Urinary bladder (tissue), 4 donors: Measurements from ENCODE around the gene DENND4B. TPM values are rescaled to one million over a fixed set of nuclear protein-coding genes. Genes with fewer than 3 reads are reported as not detected.
"Not testable (repeated sequence)": the region's sequence is repeated elsewhere in the genome, so short reads cannot be mapped to it uniquely, and the experiment has no call there.

Experiments used
- DNase-seq: peaks from one replicate; pipeline ENCODE4 v3.0.0-alpha.2; 2015; ENCODE audit errors: extremely low spot score
- H3K27ac ChIP-seq: one replicate; pipeline ENCODE4 v1.5.1; 2013; ENCODE audit warnings: low read depth, mild to moderate bottlenecking, moderate library complexity
- H3K36me3 ChIP-seq: one replicate; pipeline ENCODE4 v1.6.1; 2013; ENCODE audit warnings: mild to moderate bottlenecking, moderate library complexity; ENCODE audit not compliant: insufficient read depth
- H3K4me1 ChIP-seq: one replicate; pipeline ENCODE4 v1.6.1; 2013; ENCODE audit warnings: mild to moderate bottlenecking, moderate library complexity; ENCODE audit not compliant: insufficient read depth
- H3K4me3 ChIP-seq: one replicate; pipeline ENCODE4 v1.5.1; 2013; ENCODE audit warnings: low read depth, low read length
- WGBS: extraction: QIAGEN DNeasy Blood & Tissue Kit; methylation state at CpG from one replicate; pipeline ENCODE4 v1.1.7; 2013; 5-methylcytosine and 5-hydroxymethylcytosine counted together
- polyA plus RNA-seq: library from polyadenylated mRNA; stranded (reverse); fragments of 200-250 nt; gene quantifications from one replicate; pipeline ENCODE4 v1.2.3, GENCODE V29; 2013
- total RNA-seq: library from RNA; depleted of rRNA; stranded (reverse); fragments of >200 nt; gene quantifications from one replicate; pipeline ENCODE4 v1.2.3, GENCODE V29; 2014
- donor health status: healthy with polysubstance abuse.
- donor health status: healthy.

DENND4B gene
- total and polyA plus RNA-seq, 2 donors, result 18.3 to 25.1 TPM

GRCh38 chr1:153921080-153921802 lies 25.3 kb downstream of the DENND4B start:
- H3K4me3 ChIP-seq, result peak overlapping the region; percentile 97
- no peak for DNase-seq
- H3K4me1 ChIP-seq, result peaks cover 2% of the 10 kb centered on the region
- H3K36me3 ChIP-seq, result peaks cover 1% of the 10 kb centered on the region
- 34% methylated on average over 3 of the region's 3 CpGs for WGBS
- no peak overlapping the region for H3K27ac ChIP-seq

GRCh38 chr1:153919876-153920852 lies 26.4 kb downstream of the DENND4B start:
- no peak overlapping the region for H3K27ac ChIP-seq
- H3K36me3 ChIP-seq, result peaks cover 1% of the 10 kb centered on the region
- H3K4me3 ChIP-seq, result no peak overlapping the region
- H3K4me1 ChIP-seq, result peaks cover 2% of the 10 kb centered on the region
- 40% methylated on average over 4 of the region's 4 CpGs for WGBS
- DNase-seq, result no peak

GRCh38 chr1:153916297-153916696 lies 30.2 kb downstream of the DENND4B start:
- Histone ChIP-seq H3K4me3 (no peak overlapping the region), H3K4me1 (peaks cover 2% of the 10 kb centered on the region)
- 81% methylated on average over 4 of the region's 4 CpGs for WGBS

GRCh38 chr1:153912349-153912748 lies 34.2 kb downstream of the DENND4B start:
- no peak for DNase-seq
- Histone ChIP-seq H3K4me1 (no peaks in the 10 kb centered on the region), H3K27ac (no peak overlapping the region), H3K36me3 (no peaks in the 10 kb centered on the region), H3K4me3 (no peak overlapping the region)
- 83% methylated on average over 2 of the region's 2 CpGs for WGBS

More at GRCh38 chr1:153916297-153916696, 30.2 kb downstream of the DENND4B start:
- no peak for DNase-seq
- Histone ChIP-seq H3K36me3 (peaks cover 1% of the 10 kb centered on the region), H3K27ac (no peak overlapping the region)

GRCh38 chr1:153910560-153910959 lies 36.0 kb downstream of the DENND4B start:
- H3K36me3 ChIP-seq, H3K4me1 ChIP-seq, DNase-seq, H3K4me3 ChIP-seq, H3K27ac ChIP-seq: not testable (repeated sequence)
- WGBS, result 87% methylated on average over 6 of the region's 6 CpGs

- no peaks in the 10 kb centered on the region for H3K4me1 ChIP-seq
- no peaks in the 10 kb centered on the region for H3K36me3 ChIP-seq
- H3K27ac ChIP-seq, result no peak overlapping the region
- H3K4me3 ChIP-seq, result no peak overlapping the region
- no peak for DNase-seq
- WGBS, result 93% methylated on average over 6 of the region's 6 CpGs
Observed at GRCh38 chr1:153908071-153908470, 38.4 kb downstream of the DENND4B start.

- Histone ChIP-seq H3K27ac (no peak overlapping the region), H3K4me1 (no peaks in the 10 kb centered on the region), H3K4me3 (no peak overlapping the region), H3K36me3 (no peaks in the 10 kb centered on the region)
- 97% methylated on average over 6 of the region's 6 CpGs for WGBS
- no peak for DNase-seq
Observed at GRCh38 chr1:153907134-153907533, 39.4 kb downstream of the DENND4B start.

GRCh38 chr1:153906396-153906795 lies 40.1 kb downstream of the DENND4B start:
- no peaks in the 10 kb centered on the region for H3K36me3 ChIP-seq
- no peak for DNase-seq
- H3K4me1 ChIP-seq, result no peaks in the 10 kb centered on the region
- H3K27ac ChIP-seq, result no peak overlapping the region
- no peak overlapping the region for H3K4me3 ChIP-seq
- 94% methylated on average over 1 of the region's 1 CpG for WGBS

- not testable (repeated sequence) for H3K4me1 ChIP-seq, H3K36me3 ChIP-seq, DNase-seq, H3K4me3 ChIP-seq, H3K27ac ChIP-seq
- 96% methylated on average over 8 of the region's 8 CpGs for WGBS
Observed at GRCh38 chr1:153905908-153906307, 40.6 kb downstream of the DENND4B start.

- WGBS, result 84% methylated on average over 14 of the region's 14 CpGs
- Histone ChIP-seq H3K4me3 (no peak overlapping the region), H3K27ac (no peak overlapping the region), H3K4me1 (no peaks in the 10 kb centered on the region), H3K36me3 (no peaks in the 10 kb centered on the region)
- DNase-seq, result no peak
Observed at GRCh38 chr1:153903841-153904455, 42.6 kb downstream of the DENND4B start.

- Histone ChIP-seq H3K4me1 (no peaks in the 10 kb centered on the region), H3K4me3 (no peak overlapping the region), H3K27ac (no peak overlapping the region), H3K36me3 (no peaks in the 10 kb centered on the region)
- no peak for DNase-seq
- WGBS, result 95% methylated on average over 6 of the region's 6 CpGs
Observed at GRCh38 chr1:153899509-153899908, 47.0 kb downstream of the DENND4B start.

GRCh38 chr1:153895866-153896265 lies 50.7 kb downstream of the DENND4B start:
- not testable (repeated sequence) for H3K27ac ChIP-seq, DNase-seq, H3K4me1 ChIP-seq, H3K36me3 ChIP-seq, H3K4me3 ChIP-seq
- WGBS, result 89% methylated on average over 1 of the region's 1 CpG

GRCh38 chr1:153891042-153891441 lies 55.5 kb downstream of the DENND4B start:
- not testable (repeated sequence) for H3K36me3 ChIP-seq, H3K27ac ChIP-seq, H3K4me1 ChIP-seq, DNase-seq, H3K4me3 ChIP-seq
- 98% methylated on average over 7 of the region's 7 CpGs for WGBS
